MCF 10A (cell line): Measurements from ENCODE around the gene GOLIM4. TPM values are rescaled to one million over a fixed set of nuclear protein-coding genes. Genes with fewer than 3 reads are reported as not detected.
"Not testable (repeated sequence)": the region's sequence is repeated elsewhere in the genome, so short reads cannot be mapped to it uniquely, and the experiment has no call there.

Source experiments
- BruUV-seq: library from RNA; stranded (reverse); fragments of 400-500 nt; replicated peaks from 2 replicates; lab custom pipeline; 2021; lab: Mats Ljungman, UMichigan
- CTCF ChIA-PET: fragments of 300-600 bp; sonication (Branson Sonifier 250); formaldehyde crosslinking; extraction: SDS; loops from one replicate; lab custom pipeline; 2021; ENCODE audit warnings: antibody characterized with exemption, inconsistent platforms; lab: Yijun Ruan, JAX
- POLR2A ChIA-PET: fragments of 300-600, 350-650 bp; sonication (Branson Sonifier 250); formaldehyde crosslinking; extraction: SDS; loops from one replicate; lab custom pipeline; 2020; ENCODE audit warnings: antibody characterized with exemption, inconsistent platforms; lab: Yijun Ruan, JAX
- DNase-seq: peaks from one replicate; pipeline ENCODE4 v3.0.0-alpha.2; 2018; ENCODE audit not compliant: unreplicated experiment
- H3K27ac Mint-ChIP-seq: one replicate; pipeline ENCODE4 v1.8.0; 2022; ENCODE audit warnings: mild to moderate bottlenecking, low read depth, mixed read lengths; ENCODE audit not compliant: unreplicated experiment
- H3K27me3 Mint-ChIP-seq: one replicate; pipeline ENCODE4 v1.8.0; 2022; ENCODE audit warnings: mixed read lengths; ENCODE audit not compliant: insufficient read depth, unreplicated experiment
- H3K36me3 Mint-ChIP-seq: one replicate; pipeline ENCODE4 v1.8.0; 2022; ENCODE audit warnings: mild to moderate bottlenecking, moderate library complexity, mixed read lengths; ENCODE audit not compliant: insufficient read depth, unreplicated experiment
- H3K4me1 Mint-ChIP-seq: one replicate; pipeline ENCODE4 v1.8.0; 2022; ENCODE audit warnings: mixed read lengths; ENCODE audit not compliant: insufficient read depth, unreplicated experiment
- H3K4me3 Mint-ChIP-seq: one replicate; pipeline ENCODE4 v1.8.0; 2022; ENCODE audit warnings: mild to moderate bottlenecking, moderate library complexity, mixed read lengths; ENCODE audit not compliant: unreplicated experiment
- H3K9me3 Mint-ChIP-seq: one replicate; pipeline ENCODE4 v1.8.0; 2022; ENCODE audit warnings: mixed read lengths; ENCODE audit not compliant: unreplicated experiment
- intact Hi-C: fragments of 100-400 bp; cut with micrococcal nuclease; formaldehyde crosslinking; loops from 2 replicates; pipeline ENCODE4 v1.14.1; 2022
- total RNA-seq: library from RNA; stranded (reverse); gene quantifications from 2 replicates; pipeline ENCODE4 v1.2.3, GENCODE V29; 2022
- TF ChIP-seq, protein P1 (sequence below): fragments of 200-600 bp; IDR thresholded peaks from one replicate; pipeline ENCODE4 v1.8.0; 2022; ENCODE audit warnings: antibody characterized with exemption, mild to moderate bottlenecking; ENCODE audit not compliant: unreplicated experiment

GOLIM4 gene
- total RNA-seq, 1 experiment from 2014 or later = 25.8 TPM

DNA sequence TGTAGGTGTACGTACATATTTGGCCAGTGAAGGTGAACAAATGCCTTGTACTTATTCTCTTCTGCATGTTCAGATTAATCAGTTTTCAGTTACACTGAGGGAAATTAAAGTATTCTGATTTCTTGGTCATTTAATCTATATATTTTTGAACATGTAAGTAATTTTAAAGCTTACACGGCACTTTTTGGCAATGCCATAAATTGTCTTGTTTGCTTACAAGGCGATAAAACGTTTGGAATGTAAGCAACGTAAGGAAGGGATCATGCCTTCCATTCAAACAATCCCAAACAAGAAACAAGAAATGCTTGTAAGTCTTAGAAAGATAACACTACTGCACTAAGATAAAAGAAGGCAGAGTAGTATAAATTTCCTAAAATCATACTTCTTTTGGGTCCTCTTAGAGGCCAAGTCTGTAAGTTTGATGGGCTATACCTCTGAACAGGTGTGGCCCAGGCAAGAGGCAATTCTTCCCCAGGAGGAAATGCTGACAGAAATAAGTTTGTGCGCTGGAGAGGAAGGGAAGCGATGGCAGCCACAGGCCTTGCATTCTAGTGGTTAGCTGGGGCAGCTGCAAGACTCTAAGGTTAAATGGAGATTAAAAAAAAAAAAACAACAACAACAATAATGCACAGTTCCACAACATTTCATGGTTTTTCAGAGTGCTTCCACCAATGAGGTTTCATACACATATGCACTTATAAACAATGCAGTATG lies 73.8 kb downstream of the GOLIM4 start:
- H3K27ac Mint-ChIP-seq = no peak overlapping the region
- H3K4me3 Mint-ChIP-seq = no peak overlapping the region
- ChIA-PET POLR2A (interaction anchor here (0.7 to 0.8 kb wide), 2 partner anchors 18 to 291 kb away, joined by 3 read pairs; no protein-coding TSS in a partner anchor), CTCF (interaction anchor here (0.6 to 0.9 kb wide), 2 partner anchors 12 to 821 kb away, joined by 3 to 4 read pairs; no protein-coding TSS in a partner anchor)
- peaks cover 38% of the 10 kb centered on the region for H3K36me3 Mint-ChIP-seq
- H3K27me3 Mint-ChIP-seq = no peaks in the 10 kb centered on the region
- H3K9me3 Mint-ChIP-seq = no peaks in the 10 kb centered on the region
- BruUV-seq = no TSS peak
- TF ChIP-seq, protein P1, sequence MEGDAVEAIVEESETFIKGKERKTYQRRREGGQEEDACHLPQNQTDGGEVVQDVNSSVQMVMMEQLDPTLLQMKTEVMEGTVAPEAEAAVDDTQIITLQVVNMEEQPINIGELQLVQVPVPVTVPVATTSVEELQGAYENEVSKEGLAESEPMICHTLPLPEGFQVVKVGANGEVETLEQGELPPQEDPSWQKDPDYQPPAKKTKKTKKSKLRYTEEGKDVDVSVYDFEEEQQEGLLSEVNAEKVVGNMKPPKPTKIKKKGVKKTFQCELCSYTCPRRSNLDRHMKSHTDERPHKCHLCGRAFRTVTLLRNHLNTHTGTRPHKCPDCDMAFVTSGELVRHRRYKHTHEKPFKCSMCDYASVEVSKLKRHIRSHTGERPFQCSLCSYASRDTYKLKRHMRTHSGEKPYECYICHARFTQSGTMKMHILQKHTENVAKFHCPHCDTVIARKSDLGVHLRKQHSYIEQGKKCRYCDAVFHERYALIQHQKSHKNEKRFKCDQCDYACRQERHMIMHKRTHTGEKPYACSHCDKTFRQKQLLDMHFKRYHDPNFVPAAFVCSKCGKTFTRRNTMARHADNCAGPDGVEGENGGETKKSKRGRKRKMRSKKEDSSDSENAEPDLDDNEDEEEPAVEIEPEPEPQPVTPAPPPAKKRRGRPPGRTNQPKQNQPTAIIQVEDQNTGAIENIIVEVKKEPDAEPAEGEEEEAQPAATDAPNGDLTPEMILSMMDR = no peak
- no peak for DNase-seq
- H3K4me1 Mint-ChIP-seq = peaks cover 8% of the 10 kb centered on the region
- intact Hi-C loops = no loop called here

DNA sequence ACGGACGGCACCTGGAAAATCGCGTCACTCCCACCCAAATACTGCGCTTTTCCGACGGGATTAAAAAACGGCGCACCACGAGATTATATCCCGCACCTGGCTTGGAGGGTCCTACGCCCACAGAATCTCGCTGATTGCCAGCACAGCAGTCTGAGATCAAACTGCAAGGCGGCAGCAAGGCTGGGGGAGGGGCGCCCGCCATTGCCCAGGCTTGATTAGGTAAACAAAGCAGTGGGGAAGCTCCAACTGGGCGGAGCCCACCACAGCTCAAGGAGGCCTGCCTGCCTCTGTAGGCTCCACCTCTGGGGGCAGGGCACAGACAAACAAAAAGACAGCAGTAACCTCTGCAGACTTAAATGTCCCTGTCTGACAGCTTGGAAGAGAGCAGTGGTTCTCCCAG lies 84.4 kb downstream of the GOLIM4 start:
- BruUV-seq, H3K9me3 Mint-ChIP-seq, intact Hi-C loops, DNase-seq, H3K27me3 Mint-ChIP-seq, H3K4me3 Mint-ChIP-seq, H3K4me1 Mint-ChIP-seq, POLR2A ChIA-PET, H3K27ac Mint-ChIP-seq: not testable (repeated sequence)
- CTCF ChIA-PET = interaction anchor here (0.6 kb wide), 1 partner anchor 82 kb away, joined by 3 read pairs; no protein-coding TSS in a partner anchor
- H3K36me3 Mint-ChIP-seq = peaks cover 13% of the 10 kb centered on the region

DNA sequence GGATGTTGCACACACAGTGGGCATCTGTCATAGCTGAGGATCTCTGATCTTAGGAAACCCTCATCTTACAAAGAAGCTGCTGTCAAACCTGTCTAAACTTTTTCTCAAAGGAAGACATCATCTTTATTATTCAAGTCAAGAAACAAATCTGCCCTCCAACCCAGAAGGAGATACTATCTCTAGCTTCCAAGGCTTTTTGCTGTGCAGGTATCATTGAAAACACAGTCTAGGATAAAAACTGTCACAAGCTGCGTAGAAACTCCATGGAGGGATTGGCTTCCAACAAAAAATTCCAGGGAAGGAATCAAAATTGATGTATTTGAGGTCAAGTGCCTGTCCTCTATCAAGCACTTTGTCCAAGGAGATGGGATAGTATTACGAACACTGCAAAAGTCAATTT lies 89.1 kb downstream of the GOLIM4 start:
- no peaks in the 10 kb centered on the region for H3K9me3 Mint-ChIP-seq
- no peak overlapping the region for H3K4me3 Mint-ChIP-seq
- intact Hi-C loops = no loop called here
- peaks cover 13% of the 10 kb centered on the region for H3K36me3 Mint-ChIP-seq
- no TSS peak for BruUV-seq
- peaks cover 6% of the 10 kb centered on the region for H3K4me1 Mint-ChIP-seq
- TF ChIP-seq, protein P1 = no peak
- H3K27ac Mint-ChIP-seq = no peak overlapping the region
- POLR2A ChIA-PET = no interaction called here
- CTCF ChIA-PET = no interaction called here
- no peak for DNase-seq
- H3K27me3 Mint-ChIP-seq = no peaks in the 10 kb centered on the region

DNA sequence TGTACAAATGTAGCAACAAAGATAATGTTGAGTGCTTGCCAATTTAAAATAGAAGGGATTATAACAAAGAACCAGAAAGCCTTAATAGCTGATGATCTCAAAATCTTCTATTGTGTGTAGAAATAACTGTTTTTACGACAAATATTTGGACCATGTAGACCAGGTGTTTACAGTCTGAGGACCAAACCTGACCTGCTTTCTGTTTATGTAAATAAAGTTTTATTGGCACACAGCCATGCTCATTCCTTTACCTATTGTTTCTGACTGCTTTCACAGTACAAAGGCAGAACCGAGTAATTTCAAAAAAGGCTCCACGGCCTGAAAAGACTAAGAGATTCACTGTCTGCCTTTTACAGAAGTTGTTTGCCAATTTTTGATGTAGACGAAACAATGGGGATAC lies 91.8 kb downstream of the GOLIM4 start:
- H3K27me3 Mint-ChIP-seq = no peaks in the 10 kb centered on the region
- no peaks in the 10 kb centered on the region for H3K36me3 Mint-ChIP-seq
- ChIA-PET POLR2A (interaction anchor here (0.7 kb wide), 1 partner anchor 18 kb away, joined by 3 read pairs; no protein-coding TSS in a partner anchor), CTCF (interaction anchor here (1.7 to 2.0 kb wide), 2 partner anchors 37 to 161 kb away, joined by 5 to 6 read pairs; no protein-coding TSS in a partner anchor)
- peaks cover 6% of the 10 kb centered on the region for H3K4me1 Mint-ChIP-seq
- intact Hi-C loops = no loop called here
- no peaks in the 10 kb centered on the region for H3K9me3 Mint-ChIP-seq
- no peak overlapping the region for H3K27ac Mint-ChIP-seq
- BruUV-seq = no TSS peak
- H3K4me3 Mint-ChIP-seq = no peak overlapping the region
- TF ChIP-seq, protein P1 = no peak
- no peak for DNase-seq
